GM23338 (cell line): ENCODE data around the gene SMYD3. TPM values are rescaled to one million over a fixed set of nuclear protein-coding genes. Genes with fewer than 3 reads are reported as not detected.

ENCODE experiments used
- ATAC-seq: fragments of 200-7000 bp; cut with Tn5 transposase; 3 replicates; pipeline ENCODE4 v1.9.1; 2020
- DNase-seq: peaks from one replicate; pipeline ENCODE4 v3.0.0-alpha.2; 2015; ENCODE audit warnings: low spot score
- H2AFZ ChIP-seq: fragments of 200-600 bp; sonication (generic); 2 replicates; pipeline ENCODE4 v1.8.0; 2016; ENCODE audit warnings: antibody characterized with exemption, mild to moderate bottlenecking, moderate library complexity
- H3F3A ChIP-seq: fragments of 200-600 bp; sonication (generic); replicated peaks from 2 replicates; pipeline ENCODE4 v1.8.0; 2017; ENCODE audit warnings: antibody characterized with exemption, mixed run types, low read depth
- H3K27ac ChIP-seq: fragments of 200-600 bp; sonication (generic); 2 replicates; pipeline ENCODE4 v1.6.1; 2016; ENCODE audit warnings: low read depth
- H3K27me3 ChIP-seq: fragments of 200-600 bp; sonication (generic); 2 replicates; pipeline ENCODE4 v1.8.0; 2016; ENCODE audit warnings: mild to moderate bottlenecking, mixed run types, moderate library complexity; ENCODE audit not compliant: insufficient read depth
- H3K36me3 ChIP-seq: fragments of 200-600 bp; sonication (generic); 2 replicates; pipeline ENCODE4 v1.8.0; 2016; ENCODE audit warnings: mild to moderate bottlenecking; ENCODE audit not compliant: insufficient read depth
- H3K4me1 ChIP-seq: fragments of 200-600 bp; sonication (generic); 2 replicates; pipeline ENCODE4 v1.8.0; 2016; ENCODE audit warnings: mild to moderate bottlenecking, moderate library complexity; ENCODE audit not compliant: insufficient read depth
- H3K4me2 ChIP-seq: fragments of 200-600 bp; sonication (generic); 2 replicates; pipeline ENCODE4 v1.7.1; 2017; ENCODE audit warnings: mixed run types
- H3K4me3 ChIP-seq: fragments of 200-600 bp; sonication (generic); 2 replicates; pipeline ENCODE4 v1.6.1; 2016; ENCODE audit warnings: mixed run types
- H3K79me2 ChIP-seq: fragments of 200-600 bp; sonication (generic); replicated peaks from 2 replicates; pipeline ENCODE4 v1.8.0; 2017; ENCODE audit warnings: mild to moderate bottlenecking; ENCODE audit not compliant: insufficient read depth
- H3K9me2 ChIP-seq: fragments of 200-600 bp; sonication (generic); 2 replicates; pipeline ENCODE4 v1.8.0; 2017; ENCODE audit not compliant: insufficient read depth
- H4K20me1 ChIP-seq: fragments of 200-600 bp; sonication (generic); replicated peaks from 2 replicates; pipeline ENCODE4 v1.8.0; 2017; ENCODE audit warnings: mild to moderate bottlenecking; ENCODE audit not compliant: insufficient read depth
- H3K27ac Mint-ChIP-seq: 2 replicates; pipeline ENCODE4 v1.8.0; 2020; ENCODE audit warnings: inconsistent platforms, mild to moderate bottlenecking, moderate library complexity, mixed read lengths
- H3K27me3 Mint-ChIP-seq: 3 replicates; pipeline ENCODE4 v1.8.0; 2022; ENCODE audit warnings: low read depth, mild to moderate bottlenecking, moderate library complexity, mixed read lengths, inconsistent platforms; ENCODE audit not compliant: insufficient read depth, poor library complexity
- H3K36me3 Mint-ChIP-seq: 3 replicates; pipeline ENCODE4 v1.8.0; 2021; ENCODE audit warnings: low read depth, mild to moderate bottlenecking, inconsistent platforms, moderate library complexity, mixed read lengths
- H3K4me1 Mint-ChIP-seq: 3 replicates; pipeline ENCODE4 v1.8.0; 2020; ENCODE audit warnings: mild to moderate bottlenecking, inconsistent platforms, mixed read lengths
- H3K4me3 Mint-ChIP-seq: 3 replicates; pipeline ENCODE4 v1.8.0; 2021; ENCODE audit warnings: moderate library complexity, mild to moderate bottlenecking, inconsistent platforms, mixed read lengths
- H3K9me3 Mint-ChIP-seq: 3 replicates; pipeline ENCODE4 v1.8.0; 2020; ENCODE audit warnings: moderate library complexity, mild to moderate bottlenecking, inconsistent platforms, mixed read lengths
- CREB1 ChIP-seq: fragments of 250-450 bp; sonication (Bioruptor Pico); IDR thresholded peaks from 2 replicates; pipeline ENCODE4 v1.5.0; 2020; ENCODE audit warnings: low read depth, mild to moderate bottlenecking, moderate library complexity
- ETS1 ChIP-seq: IDR thresholded peaks from 2 replicates; pipeline ENCODE4 v1.6.1; 2016; ENCODE audit warnings: antibody characterized with exemption
- EZH2 ChIP-seq: fragments of 200-600 bp; sonication (generic); IDR thresholded peaks from one replicate; pipeline ENCODE4 v1.8.0; 2017; ENCODE audit warnings: antibody characterized with exemption, mild to moderate bottlenecking, low read depth; ENCODE audit not compliant: unreplicated experiment
- EZH2phosphoT487 ChIP-seq: fragments of 200-600 bp; sonication (generic); IDR thresholded peaks from one replicate; pipeline ENCODE4 v1.8.1; 2018; ENCODE audit warnings: antibody characterized with exemption; ENCODE audit not compliant: unreplicated experiment
- JUNB ChIP-seq: IDR thresholded peaks from one replicate; pipeline ENCODE4 v1.6.1; 2016; ENCODE audit warnings: antibody characterized with exemption; ENCODE audit not compliant: unreplicated experiment
- NANOG ChIP-seq: IDR thresholded peaks from 2 replicates; pipeline ENCODE4 v1.6.1; 2016; ENCODE audit warnings: antibody characterized with exemption, borderline replicate concordance
- POLR2AphosphoS5 ChIP-seq: IDR thresholded peaks from 2 replicates; pipeline ENCODE4 v1.6.1; 2016; ENCODE audit warnings: antibody characterized with exemption, low read depth
- REST ChIP-seq: IDR thresholded peaks from one replicate; pipeline ENCODE4 v1.6.1; 2018; ENCODE audit warnings: antibody characterized with exemption; ENCODE audit not compliant: unreplicated experiment
- STAT1 ChIP-seq: IDR thresholded peaks from one replicate; pipeline ENCODE4 v1.6.1; 2016; ENCODE audit warnings: antibody characterized with exemption; ENCODE audit not compliant: unreplicated experiment
- ZNF114 ChIP-seq: fragments of 250-450 bp; sonication (Bioruptor Pico); IDR thresholded peaks from 2 replicates; pipeline ENCODE4 v1.5.0; 2020; ENCODE audit warnings: mild to moderate bottlenecking, moderate library complexity
- ZNF331 ChIP-seq: fragments of 250-450 bp; sonication (Bioruptor Pico); IDR thresholded peaks from 2 replicates; pipeline ENCODE4 v1.5.0; 2020; ENCODE audit warnings: low read depth, mild to moderate bottlenecking, moderate library complexity
- ZNF462 ChIP-seq: fragments of 250-450 bp; sonication (Bioruptor Pico); IDR thresholded peaks from 2 replicates; pipeline ENCODE4 v1.5.0; 2020; ENCODE audit warnings: mild to moderate bottlenecking, moderate library complexity
- polyA plus RNA-seq: library from polyadenylated mRNA; unstranded; fragments of >200 nt; fragmentation: Nextera tagmentation; extraction: Ambion mirVana; gene quantifications from 2 replicates; pipeline ENCODE4 v1.2.1, GENCODE V29; 2016
- total RNA-seq: library from RNA; depleted of rRNA; stranded (reverse); fragments of >200 nt; shearing (Covaris generic); gene quantifications from 2 replicates; pipeline ENCODE4 v1.2.3, GENCODE V29; 2014
- TF ChIP-seq, protein P1 (sequence below), 2 experiments: fragments of 200-600 bp in 1 of 2; sonication (generic) in 1 of 2; conservative IDR thresholded peaks; 2 replicates each; pipeline versions ENCODE4 v1.5.1 to v1.6.1; 2016 to 2017; ENCODE audit warnings: antibody characterized with exemption in 2 of 2, low read depth in 2 of 2, mild to moderate bottlenecking in 2 of 2, moderate library complexity in 1 of 2

SMYD3 gene
- total and polyA plus RNA-seq, 2 experiments from 2014 or later: 31.8 to 34.4 TPM

DNA sequence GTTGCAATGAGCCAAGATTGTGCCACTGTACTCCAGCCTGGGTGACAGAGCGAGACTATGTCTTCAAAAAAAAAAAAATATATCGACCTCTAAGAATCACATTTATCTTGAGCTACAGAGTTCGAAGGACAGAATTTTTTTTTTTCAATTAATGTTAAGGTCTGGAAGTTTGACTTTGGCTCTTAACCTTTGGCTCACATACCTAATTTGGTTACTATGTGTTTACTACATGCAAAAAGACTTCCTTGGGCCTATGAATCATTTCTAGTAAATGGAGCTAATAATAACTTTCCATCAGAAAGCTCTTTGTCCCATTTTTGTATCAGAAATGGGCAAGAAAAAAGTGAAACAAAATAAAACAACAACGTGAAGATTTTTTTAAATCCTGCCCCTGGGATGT is 351.2 kb downstream of the SMYD3 start:
- no peak for ATAC-seq
- TF ChIP-seq ZNF114: no peak
- no peak for TF ChIP-seq CREB1 (CRISPR knock-in tag)
- TF ChIP-seq NANOG: no peak
- TF ChIP-seq ZNF462 (CRISPR knock-in tag): no peak
- TF ChIP-seq EZH2phosphoT487: no peak
- no peak for TF ChIP-seq STAT1
- TF ChIP-seq EZH2: no peak
- no peak for TF ChIP-seq ETS1
- no peak for TF ChIP-seq POLR2AphosphoS5
- no peak for TF ChIP-seq JUNB
- no peak for TF ChIP-seq ZNF331
- TF ChIP-seq, protein P1, sequence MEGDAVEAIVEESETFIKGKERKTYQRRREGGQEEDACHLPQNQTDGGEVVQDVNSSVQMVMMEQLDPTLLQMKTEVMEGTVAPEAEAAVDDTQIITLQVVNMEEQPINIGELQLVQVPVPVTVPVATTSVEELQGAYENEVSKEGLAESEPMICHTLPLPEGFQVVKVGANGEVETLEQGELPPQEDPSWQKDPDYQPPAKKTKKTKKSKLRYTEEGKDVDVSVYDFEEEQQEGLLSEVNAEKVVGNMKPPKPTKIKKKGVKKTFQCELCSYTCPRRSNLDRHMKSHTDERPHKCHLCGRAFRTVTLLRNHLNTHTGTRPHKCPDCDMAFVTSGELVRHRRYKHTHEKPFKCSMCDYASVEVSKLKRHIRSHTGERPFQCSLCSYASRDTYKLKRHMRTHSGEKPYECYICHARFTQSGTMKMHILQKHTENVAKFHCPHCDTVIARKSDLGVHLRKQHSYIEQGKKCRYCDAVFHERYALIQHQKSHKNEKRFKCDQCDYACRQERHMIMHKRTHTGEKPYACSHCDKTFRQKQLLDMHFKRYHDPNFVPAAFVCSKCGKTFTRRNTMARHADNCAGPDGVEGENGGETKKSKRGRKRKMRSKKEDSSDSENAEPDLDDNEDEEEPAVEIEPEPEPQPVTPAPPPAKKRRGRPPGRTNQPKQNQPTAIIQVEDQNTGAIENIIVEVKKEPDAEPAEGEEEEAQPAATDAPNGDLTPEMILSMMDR (conservative IDR thresholded peaks at IDR 0.05; ENCODE audit: low read depth in 2 of 2): no peak
- TF ChIP-seq REST: no peak
- Histone ChIP-seq H3K79me2 (no peaks in the 10 kb centered on the region), H3K27me3 (no peaks in the 10 kb centered on the region), H4K20me1 (no peaks in the 10 kb centered on the region), H3K36me3 (no peaks in the 10 kb centered on the region), H3F3A (no peaks in the 10 kb centered on the region), H3K4me1 (peaks cover 11% of the 10 kb centered on the region; the same call in 1 of the 2 replicates), H3K27ac (no peak overlapping the region), H3K4me2 (no peak overlapping the region), H2AFZ (no peak overlapping the region), H3K9me2 (no peaks in the 10 kb centered on the region), H3K4me3 (no peak overlapping the region)
- H3K27ac Mint-ChIP-seq: no peak overlapping the region
- no peaks in the 10 kb centered on the region for H3K9me3 Mint-ChIP-seq
- H3K4me3 Mint-ChIP-seq: no peak overlapping the region
- DNase-seq: no peak
- no peaks in the 10 kb centered on the region for H3K36me3 Mint-ChIP-seq
- H3K4me1 Mint-ChIP-seq: peaks cover 30% of the 10 kb centered on the region
- no peaks in the 10 kb centered on the region for H3K27me3 Mint-ChIP-seq
